ENCODE data around the gene DNAAF1.
"Not testable (repeated sequence)": the region's sequence is repeated elsewhere in the genome, so short reads cannot be mapped to it uniquely, and the experiment has no call there.

The DNAAF1 gene

DNA sequence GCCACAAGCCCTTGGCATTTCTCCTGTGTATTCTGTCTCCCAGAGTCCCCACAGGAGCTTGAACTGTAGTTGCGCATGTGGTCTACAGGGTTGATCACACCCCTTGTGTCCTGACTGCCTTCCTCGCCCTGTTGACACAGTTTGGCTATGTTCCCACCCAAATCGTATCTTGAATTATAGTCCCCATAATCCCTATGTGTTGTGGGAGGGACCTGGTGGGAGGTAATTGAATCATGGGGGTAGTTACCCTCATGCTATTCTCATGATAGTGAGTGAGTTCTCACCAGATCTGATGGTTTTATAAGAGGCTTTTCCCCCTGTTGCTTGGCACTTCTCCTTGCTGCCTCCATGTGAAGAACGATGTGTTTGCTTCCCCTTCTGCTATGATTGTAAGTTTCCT, 67.0 kb downstream of the DNAAF1 start:
- DNase-seq (ENCODE audit: low read depth) = no peak

DNA sequence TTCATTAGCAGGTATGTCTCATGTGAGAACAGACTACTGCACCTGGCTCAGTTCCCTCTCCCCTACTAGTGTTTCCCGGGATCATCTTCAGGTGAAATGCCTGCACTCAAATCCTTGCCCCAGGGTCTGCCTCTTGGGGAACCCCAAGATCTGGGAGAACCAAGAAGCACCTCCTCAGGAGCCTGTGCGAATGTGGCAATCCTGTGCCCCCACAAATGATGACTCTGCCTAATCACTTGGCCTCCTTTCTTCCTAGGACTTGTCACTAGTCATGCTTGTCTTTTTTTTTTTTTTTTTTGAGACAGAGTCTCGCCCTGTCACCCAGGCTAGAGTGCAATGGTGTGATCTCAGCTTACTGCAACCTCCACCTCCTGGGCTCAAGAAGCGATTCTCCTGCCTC, 67.5 kb downstream of the DNAAF1 start:
- no peak for DNase-seq (ENCODE audit: low read depth)

DNA sequence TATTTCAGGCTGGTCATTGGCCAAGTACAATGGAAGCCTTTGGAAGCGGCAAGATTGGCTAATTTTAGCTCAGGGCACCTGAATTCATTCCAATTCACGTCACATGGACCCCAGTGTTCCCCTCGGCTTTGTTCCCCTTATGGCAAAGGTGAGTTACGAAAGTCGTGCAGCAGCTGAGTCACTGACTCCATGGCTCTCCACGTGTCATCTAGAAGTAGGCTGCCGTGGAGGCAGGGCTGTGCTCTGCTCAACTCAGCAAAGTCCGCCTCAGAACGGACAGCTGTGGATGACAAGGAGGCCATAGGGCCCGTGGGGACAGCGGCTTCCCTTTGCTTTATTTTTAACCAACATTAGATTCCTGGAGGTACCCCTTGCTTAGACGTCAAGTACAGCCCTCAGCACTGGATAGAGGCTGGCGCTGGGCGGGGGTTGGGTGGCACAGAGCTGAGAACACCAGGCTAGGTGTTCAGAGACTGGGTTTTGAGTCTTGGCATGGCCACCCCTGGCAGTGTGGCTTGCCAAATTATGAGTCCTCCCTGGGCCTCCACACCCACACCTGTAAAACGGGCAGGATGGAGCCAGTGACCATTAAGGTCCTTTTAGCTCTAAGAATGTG, 69.5 kb downstream of the DNAAF1 start:
- DNase-seq (ENCODE audit: low read depth) = no peak

DNA sequence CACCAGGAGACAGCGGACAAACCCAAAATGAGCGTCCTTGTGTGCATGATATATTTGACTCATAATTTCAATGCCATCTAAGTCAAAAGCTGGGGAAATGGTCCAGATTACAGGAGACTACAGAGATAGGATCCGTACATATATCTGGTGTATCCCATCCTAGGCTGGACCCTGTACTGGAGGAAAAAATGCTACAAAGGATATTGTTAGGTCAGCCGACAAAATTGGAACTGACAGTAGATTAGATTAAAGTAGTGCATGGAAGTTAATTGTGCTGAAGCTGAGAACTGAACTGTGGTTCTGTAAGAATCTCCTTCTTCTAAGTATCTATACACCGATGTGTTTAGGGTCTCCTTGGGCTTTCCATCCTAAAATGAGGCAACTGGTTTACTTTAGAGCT, 70.4 kb downstream of the DNAAF1 start:
- DNase-seq (ENCODE audit: low read depth) = no peak

DNA sequence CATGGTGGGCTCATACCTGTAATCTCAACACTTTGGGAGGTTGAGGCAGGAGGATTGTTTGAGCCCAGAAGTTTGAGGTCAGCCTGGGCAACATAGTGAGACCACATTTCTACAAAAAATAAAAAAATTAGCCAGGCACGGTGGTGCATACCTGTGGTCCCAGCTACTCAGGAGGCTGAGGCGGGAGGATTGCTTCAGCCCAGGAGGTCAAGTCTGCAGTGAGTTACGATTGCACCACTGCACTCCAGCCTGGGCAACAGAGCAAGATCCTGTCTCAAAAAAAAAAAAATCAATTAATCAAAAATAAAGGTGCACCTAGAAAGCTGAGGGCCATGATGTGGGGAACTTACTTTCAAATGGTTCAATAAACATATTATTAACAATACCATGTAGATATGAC, 71.0 kb downstream of the DNAAF1 start:
- not testable (repeated sequence) for DNase-seq (ENCODE audit: low read depth)

DNA sequence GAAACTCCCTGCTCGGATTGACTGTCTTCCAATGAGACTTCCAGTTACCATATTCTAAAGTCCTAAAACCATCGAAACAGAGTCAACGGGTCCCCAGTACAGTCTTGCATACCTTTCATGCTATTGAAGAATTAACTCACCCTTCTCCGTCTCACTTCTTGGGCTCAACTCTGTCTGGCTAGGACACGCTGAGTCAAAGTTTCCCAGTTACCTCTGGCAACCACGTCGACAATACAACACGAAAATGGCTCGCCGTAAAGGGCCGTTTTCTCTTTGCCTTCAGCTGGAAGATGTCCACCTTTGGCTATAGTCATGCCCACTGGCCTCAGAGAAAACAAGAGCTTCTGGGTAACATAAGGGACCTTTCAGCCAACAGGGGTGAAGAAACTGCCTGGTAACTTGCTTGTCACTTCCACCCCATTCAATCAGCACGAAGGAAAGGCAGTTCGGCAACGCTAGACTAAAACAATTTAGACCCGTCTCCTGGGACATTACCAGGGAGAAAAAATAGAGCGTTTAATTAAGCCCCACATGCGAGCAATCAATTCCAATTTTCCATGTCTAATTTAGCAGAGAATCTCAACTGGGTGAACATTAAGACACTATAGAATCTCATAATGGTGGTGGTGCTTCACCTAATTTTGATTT, 73.2 kb downstream of the DNAAF1 start:
- DNase-seq (ENCODE audit: low read depth) = no peak

DNA sequence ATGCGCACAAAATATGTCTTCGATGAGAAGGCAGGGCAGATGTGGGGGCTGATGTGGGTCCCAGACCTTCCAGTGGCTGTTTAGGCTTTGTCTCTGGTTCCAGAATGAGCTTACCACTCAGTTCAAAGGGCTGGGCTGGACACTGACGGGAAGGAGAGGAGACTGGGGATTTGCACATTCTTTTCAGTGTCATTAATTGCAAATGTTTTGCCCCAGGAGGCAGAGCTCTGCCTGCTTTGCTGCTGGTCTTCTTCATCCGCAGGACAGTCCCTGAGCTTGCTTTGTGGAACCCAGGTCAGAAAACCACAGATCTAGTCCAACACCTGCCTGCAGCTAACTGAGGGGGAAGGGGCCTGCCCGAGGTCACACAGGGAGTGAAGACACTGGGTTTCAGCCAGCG, 73.8 kb downstream of the DNAAF1 start:
- no peak for DNase-seq (ENCODE audit: low read depth)

DNA sequence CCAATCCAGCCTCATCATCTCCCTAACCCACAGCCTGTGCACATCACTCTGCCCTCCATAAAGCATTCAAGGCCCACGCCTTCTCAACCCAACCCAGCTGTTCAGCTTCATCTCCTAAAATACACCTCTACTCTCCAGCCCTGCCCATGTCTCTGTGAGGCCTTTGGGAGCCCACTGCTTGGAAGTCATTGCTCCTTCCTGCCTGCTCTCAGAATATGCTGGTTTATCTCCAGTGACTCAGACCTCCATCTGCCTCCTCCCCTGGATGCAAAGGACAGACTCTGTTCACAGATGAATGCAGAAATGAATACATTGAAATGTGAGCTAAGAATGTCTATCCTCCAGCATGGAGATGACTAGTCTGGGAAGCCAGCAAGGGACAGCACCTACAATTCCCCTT, 75.7 kb downstream of the DNAAF1 start:
- no peak for DNase-seq (ENCODE audit: low read depth)

DNA sequence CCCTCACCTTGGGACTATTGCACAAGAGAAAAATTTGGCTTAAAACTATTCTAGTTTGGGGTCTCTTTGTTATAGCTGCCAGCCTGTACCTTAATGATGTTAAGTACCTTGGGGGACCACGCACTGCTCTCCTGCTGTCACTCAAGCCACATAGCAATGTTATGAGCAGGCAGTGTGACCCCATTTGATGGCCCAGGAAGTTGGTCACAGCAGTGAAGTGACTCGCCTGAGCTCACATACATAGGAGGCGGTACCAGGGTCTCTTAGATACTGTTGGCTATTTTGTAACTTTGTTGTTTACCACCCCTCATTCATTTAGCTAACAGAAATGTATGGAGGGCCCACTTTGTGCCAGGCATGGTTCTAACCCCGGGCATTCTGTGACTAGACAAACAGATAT, 78.3 kb downstream of the DNAAF1 start:
- DNase-seq (ENCODE audit: low read depth) = no peak

DNA sequence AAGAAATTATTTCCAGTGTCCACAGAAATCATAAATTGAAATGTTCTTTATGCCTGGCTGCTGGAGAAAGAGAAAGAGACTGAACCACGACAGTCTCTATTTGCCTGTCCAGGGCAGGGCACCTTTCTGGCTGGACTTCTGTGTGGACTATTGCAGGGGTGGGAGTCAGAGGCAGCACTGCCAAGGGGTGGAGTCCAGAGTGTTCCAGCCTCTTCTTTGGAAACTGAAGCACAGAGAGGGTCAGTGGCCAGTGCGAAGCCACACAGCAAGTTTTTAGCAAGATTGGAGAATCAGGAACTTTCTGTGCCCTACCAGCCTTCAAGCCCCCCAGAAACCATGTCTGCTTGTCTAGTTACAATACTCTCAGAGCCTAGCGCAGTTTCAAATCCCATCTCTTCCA, 79.4 kb downstream of the DNAAF1 start:
- DNase-seq (ENCODE audit: low read depth) = no peak

DNA sequence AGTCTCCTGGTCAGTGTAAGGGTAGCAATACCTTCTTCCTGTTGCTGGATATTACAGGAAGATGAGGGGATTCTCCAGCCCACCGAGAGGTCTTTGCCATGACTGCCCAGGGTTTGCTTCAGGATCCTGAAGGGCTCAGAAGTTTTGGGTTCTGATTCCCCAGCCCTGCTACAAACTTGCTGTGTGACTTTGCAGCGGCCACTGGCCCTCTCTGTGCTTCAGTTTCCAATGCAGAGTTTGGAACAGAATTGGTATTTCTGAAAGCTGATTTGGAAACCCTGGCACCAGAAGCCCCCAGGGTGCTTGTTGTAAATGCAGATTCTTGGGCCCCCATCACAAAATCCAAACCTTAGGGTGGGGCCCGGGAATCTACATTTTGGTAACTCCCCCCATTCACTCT, 80.0 kb downstream of the DNAAF1 start:
- no peak for DNase-seq (ENCODE audit: low read depth)

DNA sequence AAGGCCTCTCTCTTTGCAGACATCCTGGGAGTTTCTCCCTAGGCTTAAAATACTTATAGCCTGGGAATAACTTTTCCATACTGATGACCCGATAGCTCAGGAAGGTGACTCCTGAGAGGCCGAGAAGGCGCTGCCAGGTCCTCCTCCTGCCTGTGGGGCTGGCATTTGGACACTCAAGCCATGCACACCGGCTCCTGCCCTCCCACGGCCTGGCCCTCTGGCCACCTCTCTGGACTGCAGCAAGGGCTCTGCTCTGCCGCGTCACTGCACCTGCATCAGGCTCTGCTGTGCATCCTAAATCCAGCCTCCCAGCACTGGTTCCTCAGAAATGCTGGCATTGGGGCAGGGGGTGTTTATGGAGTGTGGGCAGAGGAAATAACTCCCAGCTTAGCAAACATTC, 80.5 kb downstream of the DNAAF1 start:
- DNase-seq (ENCODE audit: low read depth) = no peak

DNA sequence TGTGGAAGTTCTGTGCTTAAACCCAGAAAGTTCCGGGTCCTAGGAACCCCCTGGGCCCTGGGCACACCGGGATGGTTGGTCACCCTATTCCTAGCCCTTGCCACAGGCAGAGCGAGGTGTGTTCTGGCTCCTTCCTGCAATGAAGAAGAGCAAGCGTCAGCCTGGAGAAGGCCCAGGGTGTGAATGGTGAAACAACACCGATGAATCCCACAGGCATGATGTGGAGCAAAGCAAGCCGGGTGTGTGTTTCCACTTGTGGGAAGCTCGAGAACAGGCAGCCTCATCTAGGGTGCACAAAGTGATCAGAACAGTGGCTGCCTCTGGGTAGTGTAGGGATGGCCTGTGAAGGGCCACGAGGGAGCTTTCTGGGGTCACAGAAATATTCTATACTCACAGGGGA, 80.9 kb downstream of the DNAAF1 start:
- no peak for DNase-seq (ENCODE audit: low read depth)

Measured in stimulated activated CD8-positive, alpha-beta memory T cell treated with anti-CD3 and anti-CD28 coated beads, Interleukin-12 subunit alpha, Interleukin-12 subunit beta, amount 100 ng/mL, for 4 hours (primary cell).